Measurements from ENCODE around the gene TH.

TH gene

GRCh38 chr11:2143799-2144543, 27.6 kb downstream of the TH start:
- DNase-seq (ENCODE audit: low read depth in 1 of 2, low spot score in 1 of 2) = no peak

GRCh38 chr11:2143477-2143798, 28.2 kb downstream of the TH start:
- no peak for DNase-seq (ENCODE audit: low read depth in 1 of 2, low spot score in 1 of 2)

GRCh38 chr11:2142762-2143202, 28.8 kb downstream of the TH start:
- peak; percentile 27 to 55 for DNase-seq (ENCODE audit: low read depth in 1 of 2, low spot score in 1 of 2)

GRCh38 chr11:2142300-2142759, 29.3 kb downstream of the TH start:
- DNase-seq (ENCODE audit: low read depth in 1 of 2, low spot score in 1 of 2) = no peak

GRCh38 chr11:2140411-2141400, 30.9 kb downstream of the TH start:
- DNase-seq (ENCODE audit: low read depth in 1 of 2, low spot score in 1 of 2) = no peak

GRCh38 chr11:2139621-2140337, 31.8 kb downstream of the TH start:
- no peak for DNase-seq (ENCODE audit: low read depth in 1 of 2, low spot score in 1 of 2)

- no peak for DNase-seq (ENCODE audit: low read depth in 1 of 2, low spot score in 1 of 2)
These were observed 32.5 kb downstream of the TH start, which contains the start of gene IGF2 for GRCh38 chr11:2139123-2139521. TSS of gene IGF2 (minus strand) at chr11:2139389. CDS start at chr11:2135523, 3,866 bp downstream.

GRCh38 chr11:2138431-2139122, 33.0 kb downstream of the TH start:
- no peak for DNase-seq (ENCODE audit: low read depth in 1 of 2, low spot score in 1 of 2)

- no peak for DNase-seq (ENCODE audit: low read depth in 1 of 2, low spot score in 1 of 2)
These were observed 33.6 kb downstream of the TH start for GRCh38 chr11:2138068-2138430.

GRCh38 chr11:2137202-2138067, 34.2 kb downstream of the TH start:
- no peak for DNase-seq (ENCODE audit: low read depth in 1 of 2, low spot score in 1 of 2)

- DNase-seq (ENCODE audit: low read depth in 1 of 2, low spot score in 1 of 2) = no peak
These were observed 34.7 kb downstream of the TH start for GRCh38 chr11:2136952-2137201.

GRCh38 chr11:2136209-2136951, 35.2 kb downstream of the TH start:
- no peak for DNase-seq (ENCODE audit: low read depth in 1 of 2, low spot score in 1 of 2)

- DNase-seq (ENCODE audit: low read depth in 1 of 2, low spot score in 1 of 2) = no peak
These were observed 35.9 kb downstream of the TH start for GRCh38 chr11:2135648-2136201.

- DNase-seq (ENCODE audit: low read depth in 1 of 2, low spot score in 1 of 2) = no peak
These were observed 36.5 kb downstream of the TH start for GRCh38 chr11:2135018-2135569.

GRCh38 chr11:2134022-2135010, 37.3 kb downstream of the TH start:
- DNase-seq (ENCODE audit: low read depth in 1 of 2, low spot score in 1 of 2) = no peak

- DNase-seq (ENCODE audit: low read depth in 1 of 2, low spot score in 1 of 2) = no peak
These were observed 38.2 kb downstream of the TH start for GRCh38 chr11:2133241-2134021.

GRCh38 chr11:2132874-2133240, 38.8 kb downstream of the TH start:
- DNase-seq (ENCODE audit: low read depth in 1 of 2, low spot score in 1 of 2) = no peak
